ENCODE results near the gene AGBL1.

AGBL1 gene

GRCh38 chr15:86570738-86571137 is 491.1 kb downstream of the AGBL1 start:
- H3K27me3 ChIP-seq, result no peaks in the 10 kb centered on the region
- H3K4me1 ChIP-seq, result no peaks in the 10 kb centered on the region
- no peak overlapping the region for H3K4me3 ChIP-seq
- no peak for TF ChIP-seq Cebpa-rat (IDR thresholded peaks at IDR 0.05)
- no peak overlapping the region for H3K4me2 ChIP-seq
- H3K9ac ChIP-seq, result no peak overlapping the region
- H4K20me1 ChIP-seq, result no peaks in the 10 kb centered on the region
- peaks cover 0 to 3% (median 0%) of the 10 kb centered on the region in 11 experiments; a peak in 5 of 22 replicates for H3K9me3 ChIP-seq (replicated peaks in 1 of 11)
- H3K27ac ChIP-seq, result no peak overlapping the region
- H3K36me3 ChIP-seq, result no peaks in the 10 kb centered on the region

DNA sequence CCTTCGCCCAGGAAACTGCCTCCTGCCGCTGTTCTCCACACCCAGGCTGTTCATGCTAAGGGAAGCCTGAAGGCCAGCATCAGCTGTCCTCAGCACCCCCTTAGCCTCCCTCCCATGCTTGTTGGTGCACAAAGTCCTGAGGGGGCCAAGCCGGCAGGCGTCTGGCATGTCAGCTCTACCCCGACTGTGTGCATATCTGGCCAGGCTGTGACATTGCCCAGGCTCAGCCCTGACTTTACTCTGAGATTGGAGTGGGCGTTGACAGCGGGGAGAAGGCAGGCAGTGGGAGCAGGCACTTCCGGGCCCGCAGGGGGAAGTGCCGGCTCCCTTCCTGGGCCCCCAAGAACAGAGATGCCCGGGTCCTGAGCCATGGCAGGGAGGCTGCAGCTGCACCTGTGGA is 492.2 kb downstream of the AGBL1 start:
- Histone ChIP-seq H3K36me3 (no peaks in the 10 kb centered on the region), H3K27me3 (no peaks in the 10 kb centered on the region), H3K27ac (no peak overlapping the region), H3K4me3 (no peak overlapping the region), H3K4me2 (no peak overlapping the region), H3K9me3 (replicated peaks in 1 of 11) (peaks cover 0 to 9% (median 6%) of the 10 kb centered on the region in 11 experiments; a peak in 10 of 22 replicates), H4K20me1 (no peaks in the 10 kb centered on the region), H3K4me1 (no peaks in the 10 kb centered on the region), H3K9ac (no peak overlapping the region)
- no peak for TF ChIP-seq Cebpa-rat (IDR thresholded peaks at IDR 0.05)

DNA sequence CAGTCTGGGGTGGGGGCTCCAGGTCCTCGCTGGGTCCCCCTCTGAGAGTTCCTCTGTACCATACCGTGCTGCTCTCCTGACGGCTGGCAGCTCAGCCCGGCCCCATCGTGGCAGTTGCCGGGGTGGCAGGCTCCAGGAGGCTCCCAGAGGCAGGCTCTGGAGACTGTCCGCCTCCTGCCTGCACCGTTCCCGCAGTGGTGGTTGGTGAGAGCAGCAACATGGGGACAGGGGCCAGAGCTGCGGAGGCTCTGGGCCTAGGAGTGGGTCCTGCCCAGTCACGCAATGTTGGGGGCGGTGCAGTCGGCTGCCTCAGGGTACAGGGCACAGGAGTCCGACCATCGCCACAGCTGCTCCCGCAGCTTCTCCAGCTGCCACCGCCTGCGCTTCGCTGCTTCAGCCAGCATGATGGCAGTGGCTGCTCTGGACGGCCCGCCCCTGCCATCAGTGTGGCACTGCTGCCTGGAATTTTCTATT is 492.7 kb downstream of the AGBL1 start:
- Histone ChIP-seq H3K4me2 (no peak overlapping the region), H4K20me1 (no peaks in the 10 kb centered on the region), H3K9ac (no peak overlapping the region), H3K27ac (no peak overlapping the region), H3K27me3 (no peaks in the 10 kb centered on the region), H3K9me3 (replicated peaks in 1 of 11) (peaks cover 0 to 14% (median 8%) of the 10 kb centered on the region in 11 experiments; a peak in 10 of 22 replicates), H3K36me3 (no peaks in the 10 kb centered on the region), H3K4me1 (no peaks in the 10 kb centered on the region), H3K4me3 (no peak overlapping the region)
- TF ChIP-seq Cebpa-rat (IDR thresholded peaks at IDR 0.05), result no peak

GRCh38 chr15:86573476-86573875 is 493.8 kb downstream of the AGBL1 start:
- Histone ChIP-seq H4K20me1 (no peaks in the 10 kb centered on the region), H3K9ac (no peak overlapping the region), H3K27me3 (no peaks in the 10 kb centered on the region), H3K27ac (no peak overlapping the region), H3K36me3 (no peaks in the 10 kb centered on the region), H3K4me2 (no peak overlapping the region), H3K4me1 (no peaks in the 10 kb centered on the region), H3K9me3 (replicated peaks in 1 of 11) (peaks cover 0 to 15% (median 8%) of the 10 kb centered on the region in 11 experiments; a peak in 10 of 22 replicates), H3K4me3 (no peak overlapping the region)
- no peak for TF ChIP-seq Cebpa-rat (IDR thresholded peaks at IDR 0.05)

- H3K4me1 ChIP-seq, result no peaks in the 10 kb centered on the region
- H3K4me3 ChIP-seq, result no peak overlapping the region
- H3K36me3 ChIP-seq, result no peaks in the 10 kb centered on the region
- no peaks in the 10 kb centered on the region for H4K20me1 ChIP-seq
- H3K9ac ChIP-seq, result no peak overlapping the region
- no peaks in the 10 kb centered on the region for H3K27me3 ChIP-seq
- H3K27ac ChIP-seq, result no peak overlapping the region
- peaks cover 0 to 15% (median 5%) of the 10 kb centered on the region in 11 experiments; a peak in 8 of 22 replicates for H3K9me3 ChIP-seq (replicated peaks in 1 of 11)
- no peak overlapping the region for H3K4me2 ChIP-seq
- TF ChIP-seq Cebpa-rat (IDR thresholded peaks at IDR 0.05), result no peak
Observed at GRCh38 chr15:86588413-86588812, 508.7 kb downstream of the AGBL1 start.

DNA sequence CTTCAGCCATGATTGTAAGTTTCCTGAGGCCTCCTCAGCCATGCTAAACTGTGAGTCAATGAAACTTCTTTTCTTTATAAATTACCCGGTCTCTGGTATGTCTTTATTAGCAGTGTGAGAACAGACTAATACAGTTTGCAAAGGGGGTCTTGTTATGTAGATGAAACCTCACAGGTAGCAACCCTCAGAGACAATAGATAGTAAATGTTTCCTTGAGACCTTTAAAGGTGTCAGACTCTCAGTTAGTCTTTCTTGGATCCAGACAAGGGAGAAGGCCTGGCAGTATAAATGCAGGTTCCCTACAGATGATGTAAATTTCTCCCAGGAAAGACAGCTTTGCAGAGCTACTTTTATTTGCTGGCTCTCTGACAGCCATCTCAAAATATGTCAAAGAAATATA is 510.8 kb downstream of the AGBL1 start:
- H3K27ac ChIP-seq, result no peak overlapping the region

GRCh38 chr15:86591158-86591557 is 511.5 kb downstream of the AGBL1 start:
- no peaks in the 10 kb centered on the region for H3K4me1 ChIP-seq
- H3K9me3 ChIP-seq (replicated peaks in 1 of 11), result peaks cover 0 to 23% (median 11%) of the 10 kb centered on the region in 11 experiments; a peak in 15 of 22 replicates
- H4K20me1 ChIP-seq, result no peaks in the 10 kb centered on the region
- no peak overlapping the region for H3K4me2 ChIP-seq
- H3K27ac ChIP-seq, result no peak overlapping the region
- no peak overlapping the region for H3K4me3 ChIP-seq
- H3K27me3 ChIP-seq, result no peaks in the 10 kb centered on the region
- H3K9ac ChIP-seq, result no peak overlapping the region
- TF ChIP-seq Cebpa-rat (IDR thresholded peaks at IDR 0.05), result no peak
- H3K36me3 ChIP-seq, result no peaks in the 10 kb centered on the region

More for the DNA sequence above, 510.8 kb downstream of the AGBL1 start:
- no peak for TF ChIP-seq Cebpa-rat (IDR thresholded peaks at IDR 0.05)
- Histone ChIP-seq H4K20me1 (no peaks in the 10 kb centered on the region), H3K4me2 (no peak overlapping the region), H3K36me3 (no peaks in the 10 kb centered on the region), H3K4me3 (no peak overlapping the region), H3K27me3 (no peaks in the 10 kb centered on the region), H3K9ac (no peak overlapping the region), H3K4me1 (no peaks in the 10 kb centered on the region), H3K9me3 (replicated peaks in 1 of 11) (peaks cover 0 to 16% (median 5%) of the 10 kb centered on the region in 11 experiments; a peak in 11 of 22 replicates)

DNA sequence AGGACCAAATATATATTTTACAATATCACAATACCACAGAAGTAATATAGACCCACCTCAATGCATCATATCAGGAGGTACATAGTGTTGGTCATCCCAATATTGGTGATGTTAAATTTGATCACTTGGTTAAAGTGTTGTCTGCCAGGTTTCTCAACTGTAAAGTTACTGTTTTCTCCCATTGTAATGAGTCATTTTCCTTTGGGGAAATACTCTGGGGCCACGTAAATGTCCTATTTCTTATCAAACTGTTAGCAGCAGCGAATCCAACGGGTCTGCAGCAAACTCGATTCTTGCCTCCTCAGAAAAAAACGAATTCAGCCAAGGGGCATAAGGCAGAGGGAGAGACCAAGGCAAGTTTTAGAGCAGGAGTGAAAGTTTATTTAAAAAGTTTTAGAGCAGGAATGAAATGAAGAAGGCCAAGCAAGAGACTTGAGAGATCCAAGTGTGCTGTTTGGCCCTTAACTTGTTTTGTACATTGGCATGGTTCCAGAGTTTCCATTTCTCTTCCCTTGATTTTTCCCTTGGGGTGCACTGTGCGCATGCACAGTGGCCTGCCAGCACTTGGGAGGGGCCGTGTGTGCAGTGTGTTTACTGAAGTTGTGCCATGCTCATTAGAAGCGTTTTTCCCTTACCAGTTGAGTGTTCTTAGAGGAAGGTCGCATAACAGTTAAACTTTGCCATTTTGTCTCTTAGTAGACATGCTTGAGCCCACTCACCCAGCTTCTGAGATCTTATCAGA is 512.5 kb downstream of the AGBL1 start:
- no peak overlapping the region for H3K4me2 ChIP-seq
- H4K20me1 ChIP-seq, result no peaks in the 10 kb centered on the region
- H3K27me3 ChIP-seq, result no peaks in the 10 kb centered on the region
- no peaks in the 10 kb centered on the region for H3K4me1 ChIP-seq
- H3K9ac ChIP-seq, result no peak overlapping the region
- H3K9me3 ChIP-seq (replicated peaks in 1 of 11), result peaks cover 0 to 26% (median 11%) of the 10 kb centered on the region in 11 experiments; a peak in 15 of 22 replicates
- TF ChIP-seq Cebpa-rat (IDR thresholded peaks at IDR 0.05), result no peak
- H3K36me3 ChIP-seq, result no peaks in the 10 kb centered on the region
- no peak overlapping the region for H3K4me3 ChIP-seq
- H3K27ac ChIP-seq, result no peak overlapping the region

- no peaks in the 10 kb centered on the region for H3K27me3 ChIP-seq
- no peaks in the 10 kb centered on the region for H3K36me3 ChIP-seq
- no peak overlapping the region for H3K27ac ChIP-seq
- no peak overlapping the region for H3K4me2 ChIP-seq
- H3K4me3 ChIP-seq, result no peak overlapping the region
- H3K9me3 ChIP-seq (replicated peaks in 1 of 11), result peaks cover 0 to 15% (median 9%) of the 10 kb centered on the region in 11 experiments; a peak in 14 of 22 replicates
- no peaks in the 10 kb centered on the region for H4K20me1 ChIP-seq
- H3K4me1 ChIP-seq, result no peaks in the 10 kb centered on the region
- H3K9ac ChIP-seq, result no peak overlapping the region
- no peak for TF ChIP-seq Cebpa-rat (IDR thresholded peaks at IDR 0.05)
Observed at GRCh38 chr15:86595741-86596140, 516.1 kb downstream of the AGBL1 start.

GRCh38 chr15:86603466-86603865 is 523.8 kb downstream of the AGBL1 start:
- Histone ChIP-seq H3K9ac (no peak overlapping the region), H4K20me1 (no peaks in the 10 kb centered on the region), H3K27ac (no peak overlapping the region), H3K4me3 (no peak overlapping the region), H3K36me3 (no peaks in the 10 kb centered on the region), H3K4me2 (no peak overlapping the region), H3K27me3 (no peaks in the 10 kb centered on the region), H3K4me1 (no peaks in the 10 kb centered on the region), H3K9me3 (replicated peaks in 1 of 11) (no peaks in the 10 kb centered on the region)
- no peak for TF ChIP-seq Cebpa-rat (IDR thresholded peaks at IDR 0.05)

All from BLaER1 treated with 17β-estradiol and CSF1 and Interleukin-3, amounts not matched to agents 10 nM and 100 nM (cell line).